Stomach (tissue), 9 donors: Measurements from ENCODE around the gene EPYC. TPM values are rescaled to one million over a fixed set of nuclear protein-coding genes. Genes with fewer than 3 reads are reported as not detected.

Source experiments
- DNase-seq, 2 donors: peaks; one replicate each; pipeline versions ENCODE4 v3.0.0 to v3.0.0-alpha.2; 2013 to 2019
- H3K27ac ChIP-seq, 5 donors: fragments of 200-600 bp in 4 of 5; sonication (generic) in 4 of 5; one replicate each; pipeline ENCODE4 v1.5.1; 2013 to 2019; ENCODE audit warnings: mild to moderate bottlenecking in 1 of 5, moderate library complexity in 1 of 5
- H3K27me3 ChIP-seq, 3 donors: fragments of 200-600 bp; sonication (generic); one replicate each; pipeline ENCODE4 v1.5.1; 2017 to 2019; ENCODE audit warnings: mixed run types in 1 of 3
- H3K36me3 ChIP-seq, 4 donors: fragments of 200-600 bp; sonication (generic); 1 replicate in 3 of 4; 2 replicates in 1 of 4; pipeline ENCODE4 v1.5.1; 2016 to 2019
- H3K4me1 ChIP-seq, 4 donors: fragments of 200-600 bp; sonication (generic); one replicate each; pipeline ENCODE4 v1.5.1; 2016 to 2019
- H3K4me3 ChIP-seq, 4 donors: fragments of 200-600 bp; sonication (generic) in 3 of 4; one replicate each; pipeline ENCODE4 v1.5.1; 2016 to 2019; ENCODE audit warnings: mild to moderate bottlenecking in 1 of 4
- H3K9me3 ChIP-seq, 4 donors: fragments of 200-600 bp; sonication (generic); one replicate each; pipeline ENCODE4 v1.5.1; 2016 to 2019
- EP300 ChIP-seq: sonication (generic); formaldehyde crosslinking; IDR thresholded peaks from one replicate; pipeline ENCODE4 v1.6.1; 2017; ENCODE audit warnings: antibody characterized with exemption
- POLR2A ChIP-seq, 4 donors: fragments of 450-650 bp; IDR thresholded peaks; one replicate each; pipeline ENCODE4 v1.6.1; 2016; ENCODE audit warnings: antibody characterized with exemption in 4 of 4, control low read depth in 2 of 4, mild to moderate bottlenecking in 1 of 4, moderate library complexity in 1 of 4
- POLR2AphosphoS5 ChIP-seq, 3 donors: sonication (generic); formaldehyde crosslinking; IDR thresholded peaks; one replicate each; pipeline ENCODE4 v1.6.1; 2016; ENCODE audit warnings: antibody characterized with exemption in 3 of 3
- WGBS, 5 donors: extraction: QIAGEN DNeasy Blood & Tissue Kit in 3 of 5; methylation state at CpG; one replicate each; pipeline versions ENCODE4 v1.1.5 to v1.1.7; 2013 to 2018; 5-methylcytosine and 5-hydroxymethylcytosine counted together
- intact Hi-C: fragments of 100-400 bp; cut with DNase I; formaldehyde crosslinking; loops from one replicate; pipeline ENCODE4 v1.15.1; 2023; ENCODE audit warnings: low total_unique reads
- polyA plus RNA-seq, 3 donors: library from polyadenylated mRNA; stranded (reverse); fragments of 200-250 nt; gene quantifications; one replicate each; pipeline ENCODE4 v1.2.3, GENCODE V29; 2013
- total RNA-seq, 5 donors: library from RNA; depleted of rRNA; stranded (reverse); fragments of >200 nt; gene quantifications; one replicate each; pipeline versions ENCODE4 v1.1.0 to v1.2.3, GENCODE V29; 2014 to 2016
- TF ChIP-seq, protein P1 (sequence below), 7 experiments: fragments of 450-650 bp in 4 of 7; fragments of 200-600 bp in 3 of 7; sonication (generic) in 3 of 7; IDR thresholded peaks; one replicate each; pipeline ENCODE4 v1.5.1; 2016 to 2019; ENCODE audit warnings: antibody characterized with exemption in 7 of 7, control low read depth in 2 of 7, mild to moderate bottlenecking in 1 of 7
- donor health status: healthy with polysubstance abuse.
- donor health status: Bipolar disorder and iron deficiency.
- donor health status: healthy.

Gene EPYC
- total and polyA plus RNA-seq, 8 donors = not detected

DNA sequence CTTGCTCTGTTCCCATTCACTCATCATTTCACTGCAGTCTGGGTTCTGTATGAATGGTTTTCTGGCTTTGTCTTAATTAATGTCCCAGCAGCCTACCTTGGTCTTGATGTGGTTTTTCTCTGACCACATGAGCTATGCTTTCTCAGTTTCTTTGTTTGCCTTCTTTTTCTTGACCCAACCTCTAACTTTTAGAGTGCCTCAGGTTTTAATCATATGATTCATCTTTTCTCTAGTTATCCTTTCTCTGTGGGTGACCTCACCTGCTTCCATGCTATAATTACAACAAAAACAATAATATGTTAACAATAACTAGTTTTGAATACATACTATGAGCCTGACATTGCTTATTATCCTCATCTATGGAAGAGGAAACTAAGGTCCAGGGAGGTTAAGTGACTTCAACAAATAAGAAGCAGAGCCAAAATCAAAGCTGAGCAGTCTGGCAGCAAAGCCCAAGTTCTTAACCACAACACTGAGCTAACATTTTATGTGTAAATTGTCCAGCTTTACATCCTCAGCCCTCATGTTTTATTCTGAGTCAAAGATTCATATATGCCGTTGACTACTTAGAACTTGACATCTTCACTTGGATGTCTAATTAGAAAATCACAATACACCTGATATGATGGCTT lies 4.7 kb upstream of the EPYC start:
- intact Hi-C loops = no loop called here
- no peak for TF ChIP-seq POLR2AphosphoS5 (IDR thresholded peaks at IDR 0.05)
- TF ChIP-seq, protein P1, sequence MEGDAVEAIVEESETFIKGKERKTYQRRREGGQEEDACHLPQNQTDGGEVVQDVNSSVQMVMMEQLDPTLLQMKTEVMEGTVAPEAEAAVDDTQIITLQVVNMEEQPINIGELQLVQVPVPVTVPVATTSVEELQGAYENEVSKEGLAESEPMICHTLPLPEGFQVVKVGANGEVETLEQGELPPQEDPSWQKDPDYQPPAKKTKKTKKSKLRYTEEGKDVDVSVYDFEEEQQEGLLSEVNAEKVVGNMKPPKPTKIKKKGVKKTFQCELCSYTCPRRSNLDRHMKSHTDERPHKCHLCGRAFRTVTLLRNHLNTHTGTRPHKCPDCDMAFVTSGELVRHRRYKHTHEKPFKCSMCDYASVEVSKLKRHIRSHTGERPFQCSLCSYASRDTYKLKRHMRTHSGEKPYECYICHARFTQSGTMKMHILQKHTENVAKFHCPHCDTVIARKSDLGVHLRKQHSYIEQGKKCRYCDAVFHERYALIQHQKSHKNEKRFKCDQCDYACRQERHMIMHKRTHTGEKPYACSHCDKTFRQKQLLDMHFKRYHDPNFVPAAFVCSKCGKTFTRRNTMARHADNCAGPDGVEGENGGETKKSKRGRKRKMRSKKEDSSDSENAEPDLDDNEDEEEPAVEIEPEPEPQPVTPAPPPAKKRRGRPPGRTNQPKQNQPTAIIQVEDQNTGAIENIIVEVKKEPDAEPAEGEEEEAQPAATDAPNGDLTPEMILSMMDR (IDR thresholded peaks at IDR 0.05) = no peak
- TF ChIP-seq EP300 = no peak
- TF ChIP-seq POLR2A (IDR thresholded peaks at IDR 0.05) = no peak
- Histone ChIP-seq H3K27me3 (no peaks in the 10 kb centered on the region), H3K27ac (no peak overlapping the region), H3K36me3 (no peaks in the 10 kb centered on the region), H3K4me3 (no peak overlapping the region), H3K4me1 (no peaks in the 10 kb centered on the region), H3K9me3 (no peaks in the 10 kb centered on the region)
- peak in 1 of 2 donors; percentile 24 for DNase-seq
- 56 to 75% (median 73%) methylated on average over 1 of the region's 1 CpG for WGBS, 5 donors

DNA sequence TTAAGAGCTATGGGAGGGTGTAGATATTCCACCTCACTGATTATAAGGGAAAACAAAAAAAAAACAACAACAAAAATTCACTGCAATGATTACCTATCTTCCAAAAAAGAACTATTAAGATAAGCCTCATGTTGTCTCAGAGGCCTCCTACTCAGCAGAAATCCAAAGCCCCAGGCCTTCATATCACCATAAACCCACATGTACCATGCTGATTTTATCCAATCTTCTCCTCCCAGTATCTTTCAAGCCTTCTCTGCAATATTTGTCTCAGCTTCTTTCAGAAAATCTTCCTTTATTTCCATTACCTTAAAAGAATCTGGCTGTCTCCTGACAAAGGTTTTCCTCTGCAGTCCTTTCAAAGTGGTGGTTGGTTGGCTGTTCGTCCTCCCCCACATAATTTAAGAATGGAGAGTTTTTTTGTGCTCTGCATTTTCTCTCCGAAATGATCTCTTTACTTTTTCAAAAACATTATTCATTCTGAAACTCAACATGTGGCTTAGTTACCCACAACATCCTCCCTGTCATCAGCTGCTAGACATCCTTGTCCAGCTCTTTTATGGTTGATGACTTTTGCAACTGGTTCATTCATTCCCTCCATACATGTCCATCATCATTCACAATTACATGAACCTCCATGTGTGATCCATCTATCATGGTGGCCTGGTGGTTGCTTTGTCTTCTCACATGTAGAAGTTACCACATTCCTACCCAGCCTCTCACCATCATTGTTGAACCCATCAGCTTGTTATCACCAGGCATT lies 2.9 kb upstream of the EPYC start:
- Histone ChIP-seq H3K27me3 (no peaks in the 10 kb centered on the region), H3K27ac (no peak overlapping the region), H3K4me3 (no peak overlapping the region), H3K36me3 (no peaks in the 10 kb centered on the region), H3K4me1 (no peaks in the 10 kb centered on the region), H3K9me3 (no peaks in the 10 kb centered on the region)
- no peak for DNase-seq
- intact Hi-C loops = no loop called here
- 70 to 85% (median 78%) methylated on average over 2 of the region's 2 CpGs for WGBS, 5 donors
- TF ChIP-seq EP300 = no peak
- TF ChIP-seq, protein P1 (IDR thresholded peaks at IDR 0.05) = no peak
- TF ChIP-seq POLR2A (IDR thresholded peaks at IDR 0.05) = no peak
- no peak for TF ChIP-seq POLR2AphosphoS5 (IDR thresholded peaks at IDR 0.05)

DNA sequence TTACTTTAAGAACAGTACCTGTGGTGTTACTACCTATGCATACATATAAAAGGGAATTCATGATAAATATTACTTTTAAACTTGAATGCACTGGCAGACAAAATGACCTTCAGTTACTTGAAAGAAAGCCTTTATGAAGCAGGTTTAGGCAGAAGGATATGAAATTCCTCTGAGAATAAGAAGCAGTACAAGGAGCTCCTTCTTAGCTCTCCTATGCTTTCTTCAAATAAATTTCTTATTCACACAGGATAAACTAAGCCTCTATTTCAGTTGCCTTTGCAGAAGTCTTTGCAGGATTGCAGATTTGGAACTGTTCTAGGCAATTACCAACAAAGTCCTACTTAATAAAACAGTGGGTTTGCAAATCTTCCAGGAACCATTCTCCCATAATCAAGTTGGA lies 1.0 kb downstream of the EPYC start:
- Histone ChIP-seq H3K4me3 (no peak overlapping the region), H3K27ac (no peak overlapping the region), H3K4me1 (peaks cover 0 to 8% (median 0%) of the 10 kb centered on the region in 4 donors), H3K9me3 (no peaks in the 10 kb centered on the region), H3K36me3 (no peaks in the 10 kb centered on the region), H3K27me3 (no peaks in the 10 kb centered on the region)
- DNase-seq = no peak
- intact Hi-C loops = no loop called here
- TF ChIP-seq EP300 (no peak), POLR2A (IDR thresholded peaks at IDR 0.05) (no peak), POLR2AphosphoS5 (IDR thresholded peaks at IDR 0.05) (no peak)
- TF ChIP-seq, protein P1 (IDR thresholded peaks at IDR 0.05) = no peak

DNA sequence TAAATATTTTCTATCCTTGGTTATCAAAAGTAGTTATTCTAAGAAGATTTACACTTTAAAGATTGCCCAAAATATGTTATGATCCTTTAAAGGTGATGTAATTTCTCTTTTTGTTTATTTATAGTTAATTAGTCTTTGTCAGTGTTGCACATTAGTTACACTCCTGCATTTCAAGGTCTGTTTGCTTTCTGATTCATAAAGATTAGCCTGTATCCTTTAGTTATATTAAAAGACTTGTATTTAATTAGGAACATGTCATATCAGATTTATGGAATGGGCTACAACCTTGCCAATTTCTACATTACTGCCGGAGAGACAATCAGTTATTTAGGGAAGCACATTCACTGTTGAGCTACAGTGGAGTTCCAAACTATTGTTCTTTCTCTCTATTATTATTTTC lies 3.5 kb downstream of the EPYC start:
- H3K9me3 ChIP-seq = no peaks in the 10 kb centered on the region
- WGBS, 5 donors = 19 to 48% (median 29%) methylated on average over 1 of the region's 1 CpG
- DNase-seq = no peak
- intact Hi-C loops = no loop called here
- no peaks in the 10 kb centered on the region for H3K27me3 ChIP-seq
- H3K4me1 ChIP-seq = peaks cover 0 to 8% (median 0%) of the 10 kb centered on the region in 4 donors
- H3K4me3 ChIP-seq = no peak overlapping the region
- H3K36me3 ChIP-seq = no peaks in the 10 kb centered on the region
- TF ChIP-seq, protein P1 (IDR thresholded peaks at IDR 0.05) = no peak
- TF ChIP-seq EP300 = no peak
- TF ChIP-seq POLR2A (IDR thresholded peaks at IDR 0.05) = no peak
- TF ChIP-seq POLR2AphosphoS5 (IDR thresholded peaks at IDR 0.05) = no peak
- no peak overlapping the region for H3K27ac ChIP-seq
